ENCODE results near the gene ASAP2.

Gene ASAP2

DNA sequence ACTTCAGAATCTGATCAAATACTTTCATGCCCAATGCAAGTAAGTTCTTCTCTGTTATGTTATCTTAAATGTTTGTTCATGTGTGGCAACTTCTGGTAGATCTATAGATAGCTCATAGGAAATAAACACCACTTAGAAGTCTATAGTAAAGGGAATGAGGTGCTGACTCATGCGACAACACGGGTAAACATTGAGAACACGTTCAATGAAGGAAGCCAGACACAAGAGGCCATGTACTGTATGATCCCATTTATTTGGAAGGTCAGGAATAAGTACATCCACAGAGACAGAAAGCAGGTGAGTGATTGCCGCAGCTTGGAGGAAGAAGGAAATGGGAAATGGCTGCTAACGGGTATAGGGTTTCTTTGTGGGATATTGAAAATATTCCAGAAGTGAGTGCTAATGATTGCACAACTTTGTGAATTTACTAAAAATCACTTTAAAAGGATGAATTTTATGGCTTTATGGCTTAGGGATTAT, 121.3 kb downstream of the ASAP2 start:
- Histone ChIP-seq H3K4me3 (no peak overlapping the region), H3K27ac (peak overlapping the region in 1 of 2 donors; percentile 5)
- DNase-seq (ENCODE audit: low spot score): no peak
- TF ChIP-seq, protein P1, sequence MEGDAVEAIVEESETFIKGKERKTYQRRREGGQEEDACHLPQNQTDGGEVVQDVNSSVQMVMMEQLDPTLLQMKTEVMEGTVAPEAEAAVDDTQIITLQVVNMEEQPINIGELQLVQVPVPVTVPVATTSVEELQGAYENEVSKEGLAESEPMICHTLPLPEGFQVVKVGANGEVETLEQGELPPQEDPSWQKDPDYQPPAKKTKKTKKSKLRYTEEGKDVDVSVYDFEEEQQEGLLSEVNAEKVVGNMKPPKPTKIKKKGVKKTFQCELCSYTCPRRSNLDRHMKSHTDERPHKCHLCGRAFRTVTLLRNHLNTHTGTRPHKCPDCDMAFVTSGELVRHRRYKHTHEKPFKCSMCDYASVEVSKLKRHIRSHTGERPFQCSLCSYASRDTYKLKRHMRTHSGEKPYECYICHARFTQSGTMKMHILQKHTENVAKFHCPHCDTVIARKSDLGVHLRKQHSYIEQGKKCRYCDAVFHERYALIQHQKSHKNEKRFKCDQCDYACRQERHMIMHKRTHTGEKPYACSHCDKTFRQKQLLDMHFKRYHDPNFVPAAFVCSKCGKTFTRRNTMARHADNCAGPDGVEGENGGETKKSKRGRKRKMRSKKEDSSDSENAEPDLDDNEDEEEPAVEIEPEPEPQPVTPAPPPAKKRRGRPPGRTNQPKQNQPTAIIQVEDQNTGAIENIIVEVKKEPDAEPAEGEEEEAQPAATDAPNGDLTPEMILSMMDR (IDR thresholded peaks at IDR 0.05): no peak

DNA sequence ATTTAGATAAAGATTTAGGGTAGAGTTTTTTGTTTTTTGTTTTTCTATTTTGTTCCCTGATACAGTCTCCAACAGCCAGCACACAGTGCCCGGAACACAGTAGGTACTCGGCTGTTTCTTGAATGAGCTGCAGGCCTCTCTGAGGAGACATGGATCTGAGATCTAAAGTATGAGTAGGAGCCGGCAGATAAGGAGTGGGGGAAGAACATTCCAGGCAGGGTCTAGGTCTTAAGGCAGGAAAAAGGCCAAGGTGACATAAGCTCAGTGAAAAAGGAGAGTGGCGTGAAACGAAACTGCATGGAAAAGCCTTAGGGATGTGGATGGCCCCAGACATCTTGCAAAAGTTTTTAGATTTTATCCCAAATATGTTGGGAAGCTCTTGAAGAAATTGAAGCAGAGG, 122.3 kb downstream of the ASAP2 start:
- Histone ChIP-seq H3K4me3 (no peak overlapping the region), H3K27ac (peak overlapping the region in 1 of 2 donors; percentile 63)
- TF ChIP-seq, protein P1 (IDR thresholded peaks at IDR 0.05): no peak
- DNase-seq (ENCODE audit: low spot score): no peak

DNA sequence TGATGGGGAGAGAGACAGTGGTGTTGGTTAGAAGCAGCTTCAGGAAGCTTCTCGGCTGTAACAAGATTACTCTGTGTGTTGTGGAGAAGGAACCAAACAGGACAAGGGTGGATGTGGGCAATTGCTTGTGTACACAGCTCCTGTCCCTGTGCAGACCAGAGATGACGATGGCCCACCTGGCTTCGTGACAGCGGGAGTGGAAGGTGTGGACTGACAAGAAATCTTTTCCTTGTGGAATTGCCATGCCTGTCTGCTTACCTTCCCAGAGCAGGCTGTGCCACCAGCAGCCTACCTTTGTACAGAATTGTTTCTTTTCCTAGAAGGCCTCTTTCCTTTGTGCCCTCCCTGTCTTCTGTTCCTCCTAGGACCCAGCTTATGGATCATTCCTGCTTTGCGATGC, 122.9 kb downstream of the ASAP2 start:
- DNase-seq (ENCODE audit: low spot score): no peak
- Histone ChIP-seq H3K27ac (peak overlapping the region in 1 of 2 donors; percentile 63), H3K4me3 (no peak overlapping the region)
- TF ChIP-seq, protein P1 (IDR thresholded peaks at IDR 0.05): no peak

DNA sequence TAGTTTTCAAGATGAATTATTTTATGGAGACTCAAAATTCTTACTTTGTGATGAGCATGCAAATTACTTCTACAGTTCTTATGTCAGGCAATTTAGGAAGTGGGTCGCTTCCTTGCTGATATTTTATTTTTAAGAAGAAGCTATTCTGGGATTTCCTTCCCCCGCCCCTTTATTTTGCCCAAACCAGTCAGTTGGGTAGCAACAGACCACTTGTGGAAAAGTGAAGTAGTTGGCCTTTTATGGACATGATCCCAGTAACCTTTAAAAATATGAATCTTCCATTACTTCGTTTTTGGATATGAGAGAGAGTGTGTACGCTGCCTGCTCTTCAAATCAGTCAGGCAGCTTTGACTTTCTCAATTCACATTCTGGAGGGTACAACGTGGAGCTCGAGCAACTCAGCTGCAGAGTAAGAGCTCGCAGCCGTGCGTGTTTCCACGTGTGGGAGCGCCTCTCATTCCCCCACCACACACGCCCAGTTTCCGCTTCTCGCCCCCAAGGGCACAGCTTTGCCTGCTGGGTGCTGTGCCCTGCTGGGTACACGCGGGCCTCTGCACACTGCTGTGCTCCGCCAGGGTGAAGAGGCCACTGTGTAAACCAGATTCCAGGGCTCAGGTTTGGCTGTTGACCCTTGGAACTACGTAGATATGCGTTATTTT, 124.1 kb downstream of the ASAP2 start:
- Histone ChIP-seq H3K4me3 (no peak overlapping the region), H3K27ac (peak overlapping the region; percentile 45 to 79)
- no peak for DNase-seq (ENCODE audit: low spot score)
- TF ChIP-seq, protein P1 (IDR thresholded peaks at IDR 0.05): no peak

DNA sequence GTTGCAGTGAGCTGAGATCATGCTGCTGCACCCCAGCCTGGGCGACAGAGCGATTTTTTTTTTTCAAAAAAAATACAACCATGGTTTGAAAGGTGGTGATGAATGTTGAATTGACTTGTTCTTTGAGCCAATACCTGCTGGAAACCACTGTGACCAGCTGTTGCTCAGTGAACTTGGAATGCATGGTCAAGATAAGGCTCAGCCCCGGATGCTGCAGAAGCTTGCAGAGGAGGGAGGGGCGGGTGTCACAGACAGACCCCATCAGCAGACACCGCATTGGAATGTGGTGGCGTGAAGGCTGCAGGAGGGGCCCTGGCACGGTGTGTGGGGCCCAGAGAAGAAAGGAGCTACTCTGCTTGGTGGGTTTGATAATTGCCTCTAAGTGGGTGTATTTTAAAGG, 125.1 kb downstream of the ASAP2 start:
- Histone ChIP-seq H3K4me3 (no peak overlapping the region), H3K27ac (peak overlapping the region; percentile 45 to 79)
- DNase-seq (ENCODE audit: low spot score): no peak
- TF ChIP-seq, protein P1 (IDR thresholded peaks at IDR 0.05): no peak

DNA sequence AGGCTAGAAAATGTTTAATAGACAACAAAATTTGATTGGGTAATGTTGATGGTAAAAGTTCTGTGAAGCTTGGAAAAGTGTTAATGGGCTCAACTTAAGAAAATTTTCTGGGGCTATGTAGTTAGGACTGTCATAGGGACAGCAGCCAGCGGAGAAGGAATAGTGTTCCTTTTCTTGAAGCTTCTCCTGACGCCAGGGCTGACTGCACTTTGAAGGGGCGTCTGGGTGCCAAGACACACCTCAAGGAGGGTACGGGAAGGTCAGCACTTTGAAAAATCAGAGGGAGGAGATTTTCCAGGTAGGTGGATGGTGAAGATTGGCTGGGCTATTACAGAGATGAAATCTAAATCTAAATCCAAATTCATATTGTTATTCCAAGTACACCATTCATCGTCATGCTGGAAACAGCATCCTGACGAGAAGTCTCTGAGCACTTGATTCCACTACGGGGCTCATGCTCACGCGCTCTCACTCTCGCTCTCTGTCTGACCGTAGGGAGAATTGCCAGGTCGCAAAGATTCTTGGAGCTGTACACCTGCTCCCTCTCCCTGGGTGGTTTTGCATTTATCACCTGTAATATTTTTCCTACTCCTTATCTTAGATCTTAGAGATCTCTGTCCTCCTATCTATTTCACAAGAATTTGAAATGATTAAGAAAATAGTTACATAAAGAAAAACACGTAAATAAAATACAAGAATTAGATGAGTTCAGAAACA, 125.7 kb downstream of the ASAP2 start:
- no peak for DNase-seq (ENCODE audit: low spot score)
- peak overlapping the region in 1 of 2 donors; percentile 79 for H3K27ac ChIP-seq
- TF ChIP-seq, protein P1 (IDR thresholded peaks at IDR 0.05): no peak
- no peak overlapping the region for H3K4me3 ChIP-seq

DNA sequence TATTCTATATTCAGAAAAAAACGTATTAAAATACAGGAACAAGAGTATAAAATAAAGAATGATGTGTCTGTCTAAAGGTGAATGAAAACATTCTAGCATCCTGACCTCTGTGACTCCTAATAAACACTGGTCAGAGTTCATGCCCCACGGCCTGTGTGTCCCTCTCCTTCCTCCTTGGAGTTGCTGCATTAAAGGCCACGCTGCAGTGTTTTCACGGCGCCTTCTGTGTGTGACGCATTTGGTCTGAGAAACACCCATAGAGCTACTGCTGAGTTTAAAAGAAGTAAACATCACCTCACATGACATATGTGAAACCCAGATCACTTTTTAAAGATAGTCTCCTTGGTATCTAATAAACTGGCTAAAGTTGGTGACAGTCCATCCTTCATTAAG, 126.2 kb downstream of the ASAP2 start:
- peak overlapping the region in 1 of 2 donors; percentile 49 for H3K27ac ChIP-seq
- TF ChIP-seq, protein P1 (IDR thresholded peaks at IDR 0.05): no peak
- no peak for DNase-seq (ENCODE audit: low spot score)
- no peak overlapping the region for H3K4me3 ChIP-seq

Measured in coronary artery (tissue), 2 donors.